ENCODE measurements around the gene TBCE. TPM values are rescaled to one million over a fixed set of nuclear protein-coding genes. Genes with fewer than 3 reads are reported as not detected.

Gene TBCE
- total RNA-seq, 2 experiments from 2014 or later, result 22.3 to 25.0 TPM

GRCh38 chr1:235473806-235474205 is 106.6 kb downstream of the TBCE start:
- H3K4me3 Mint-ChIP-seq, result no peak overlapping the region
- no peak overlapping the region for H3K27ac Mint-ChIP-seq
- H3K36me3 Mint-ChIP-seq (ENCODE audit: low read depth), result peaks cover 3% of the 10 kb centered on the region
- CTCF ChIA-PET, result no interaction called here
- no peaks in the 10 kb centered on the region for H3K27me3 Mint-ChIP-seq
- POLR2A ChIA-PET, result no interaction called here
- DNase-seq, result no peak
- no peaks in the 10 kb centered on the region for H3K4me1 Mint-ChIP-seq
- H3K9me3 Mint-ChIP-seq, result no peaks in the 10 kb centered on the region

- Mint-ChIP-seq H3K27ac (no peak overlapping the region), H3K9me3 (no peaks in the 10 kb centered on the region), H3K36me3 (ENCODE audit: low read depth) (peaks cover 30% of the 10 kb centered on the region), H3K4me3 (no peak overlapping the region), H3K4me1 (no peaks in the 10 kb centered on the region), H3K27me3 (no peaks in the 10 kb centered on the region)
- POLR2A ChIA-PET, result no interaction called here
- CTCF ChIA-PET, result no interaction called here
- DNase-seq, result no peak
Observed at GRCh38 chr1:235483090-235483489, 115.9 kb downstream of the TBCE start.

GRCh38 chr1:235485558-235485957 is 118.3 kb downstream of the TBCE start:
- Mint-ChIP-seq H3K27me3 (no peaks in the 10 kb centered on the region), H3K9me3 (no peaks in the 10 kb centered on the region), H3K36me3 (ENCODE audit: low read depth) (peaks cover 22% of the 10 kb centered on the region), H3K4me3 (no peak overlapping the region), H3K27ac (no peak overlapping the region), H3K4me1 (no peaks in the 10 kb centered on the region)
- DNase-seq, result no peak
- CTCF ChIA-PET, result no interaction called here
- POLR2A ChIA-PET, result no interaction called here

- no peaks in the 10 kb centered on the region for H3K4me1 Mint-ChIP-seq
Observed at GRCh38 chr1:235486321-235486720, 119.1 kb downstream of the TBCE start.

GRCh38 chr1:235491644-235492043 is 124.4 kb downstream of the TBCE start:
- ChIA-PET CTCF (interaction anchor here (1.2 kb wide), 1 partner anchor 481 kb away, joined by 3 read pairs; no protein-coding TSS in a partner anchor), POLR2A (no interaction called here)
- no peaks in the 10 kb centered on the region for H3K9me3 Mint-ChIP-seq

More at GRCh38 chr1:235486321-235486720, 119.1 kb downstream of the TBCE start:
- H3K4me3 Mint-ChIP-seq, result no peak overlapping the region
- no peaks in the 10 kb centered on the region for H3K9me3 Mint-ChIP-seq
- peaks cover 19% of the 10 kb centered on the region for H3K36me3 Mint-ChIP-seq (ENCODE audit: low read depth)
- no peaks in the 10 kb centered on the region for H3K27me3 Mint-ChIP-seq
- no peak overlapping the region for H3K27ac Mint-ChIP-seq
- CTCF ChIA-PET, result interaction anchor here (0.8 kb wide), 1 partner anchor 10 kb away, joined by 3 read pairs; no protein-coding TSS in a partner anchor
- DNase-seq, result no peak
- POLR2A ChIA-PET, result no interaction called here

GRCh38 chr1:235494531-235494930 is 127.3 kb downstream of the TBCE start:
- Mint-ChIP-seq H3K4me1 (peaks cover 21% of the 10 kb centered on the region), H3K4me3 (no peak overlapping the region), H3K27ac (no peak overlapping the region), H3K36me3 (ENCODE audit: low read depth) (peaks cover 22% of the 10 kb centered on the region), H3K27me3 (no peaks in the 10 kb centered on the region), H3K9me3 (no peaks in the 10 kb centered on the region)
- ChIA-PET POLR2A (interaction anchor here (3.2 kb wide), 1 partner anchor 10 kb away, joined by 21 read pairs; the partner anchor contains the start of gene B3GALNT2), CTCF (interaction anchor here (1.4 to 3.3 kb wide), 2 partner anchors 10 to 106 kb away, joined by 3 to 21 read pairs; partner anchors contain the start of gene B3GALNT2)
- DNase-seq, result no peak

More at GRCh38 chr1:235491644-235492043, 124.4 kb downstream of the TBCE start:
- Mint-ChIP-seq H3K4me1 (peaks cover 21% of the 10 kb centered on the region), H3K4me3 (no peak overlapping the region), H3K36me3 (ENCODE audit: low read depth) (peaks cover 22% of the 10 kb centered on the region), H3K27me3 (no peaks in the 10 kb centered on the region), H3K27ac (no peak overlapping the region)
- no peak for DNase-seq

GRCh38 chr1:235495030-235495429 is 127.8 kb downstream of the TBCE start:
- CTCF ChIA-PET, result interaction anchor here (3.3 kb wide), 1 partner anchor 10 kb away, joined by 21 read pairs; the partner anchor contains the start of gene B3GALNT2
- H3K9me3 Mint-ChIP-seq, result no peaks in the 10 kb centered on the region
- no peak overlapping the region for H3K4me3 Mint-ChIP-seq
- DNase-seq, result no peak
- H3K27me3 Mint-ChIP-seq, result no peaks in the 10 kb centered on the region
- H3K36me3 Mint-ChIP-seq (ENCODE audit: low read depth), result peaks cover 22% of the 10 kb centered on the region
- H3K27ac Mint-ChIP-seq, result no peak overlapping the region
- peaks cover 21% of the 10 kb centered on the region for H3K4me1 Mint-ChIP-seq
- POLR2A ChIA-PET, result interaction anchor here (3.2 kb wide), 1 partner anchor 9 kb away, joined by 21 read pairs; the partner anchor contains the start of gene B3GALNT2

GRCh38 chr1:235495551-235495950 is 128.3 kb downstream of the TBCE start:
- ChIA-PET CTCF (interaction anchor here (0.6 to 3.3 kb wide), 3 partner anchors 9 to 466 kb away, joined by 3 to 21 read pairs (median 5); partner anchors contain the start of gene B3GALNT2), POLR2A (interaction anchor here (3.2 kb wide), 1 partner anchor 9 kb away, joined by 21 read pairs; the partner anchor contains the start of gene B3GALNT2)
- no peak overlapping the region for H3K27ac Mint-ChIP-seq
- no peaks in the 10 kb centered on the region for H3K27me3 Mint-ChIP-seq
- no peaks in the 10 kb centered on the region for H3K9me3 Mint-ChIP-seq
- H3K4me3 Mint-ChIP-seq, result no peak overlapping the region
- peaks cover 21% of the 10 kb centered on the region for H3K4me1 Mint-ChIP-seq
- no peak for DNase-seq
- peaks cover 22% of the 10 kb centered on the region for H3K36me3 Mint-ChIP-seq (ENCODE audit: low read depth)

GRCh38 chr1:235500971-235501540 is 133.8 kb downstream of the TBCE start:
- no peaks in the 10 kb centered on the region for H3K27me3 Mint-ChIP-seq
- ChIA-PET CTCF (interaction anchor here (0.6 kb wide), 1 partner anchor 77 kb away, joined by 3 read pairs; no protein-coding TSS in a partner anchor), POLR2A (no interaction called here)
- no peaks in the 10 kb centered on the region for H3K36me3 Mint-ChIP-seq (ENCODE audit: low read depth)
- H3K27ac Mint-ChIP-seq, result no peak overlapping the region
- H3K4me1 Mint-ChIP-seq, result peaks cover 21% of the 10 kb centered on the region
- H3K9me3 Mint-ChIP-seq, result no peaks in the 10 kb centered on the region
- DNase-seq, result no peak
- H3K4me3 Mint-ChIP-seq, result no peak overlapping the region

Other genes with a start within 250 kb of the TBCE start
- 10 to 100 TPM; 81.4 to 89.3 TPM for gene TOMM20, start 238.6 kb upstream of the TBCE start, total RNA-seq
- 100 to 1,000 TPM in 1 of 2 experiments, 10 to 100 TPM in 1; 95.7 to 102 TPM for gene RBM34, start 206.2 kb upstream of the TBCE start, total RNA-seq
- gene ARID4B, start 39.2 kb upstream of the TBCE start, total RNA-seq, result 10 to 100 TPM; 54.1 to 56.1 TPM
- gene GGPS1, start 38.9 kb upstream of the TBCE start, total RNA-seq, result 10 to 100 TPM; 28.2 to 34.3 TPM
- 10 to 100 TPM; 14.0 to 14.2 TPM for gene B3GALNT2, start 137.0 kb downstream of the TBCE start, total RNA-seq

Data from activated CD4-positive, alpha-beta memory T cell treated with anti-CD3 and anti-CD28 coated beads, Interleukin-2, amount 10 ng/mL, durations not matched to agents 7 days and 5 days (primary cell).